ENCODE data around the gene UBE2L5.
A peak's percentile ranks its signal among the peaks of the same experiment; 100 is the strongest.

UBE2L5 gene

GRCh38 chr13:30413842-30414241 is 8.5 kb upstream of the UBE2L5 start:
- H3F3A ChIP-seq (ENCODE audit: insufficient read depth, low read length), result 0 out of 2 replicates have a peak, but pooled peaks cover 4% of the 10 kb centered on the region

GRCh38 chr13:30415430-30416030 is 6.8 kb upstream of the UBE2L5 start:
- Histone ChIP-seq H3K4me3 (ENCODE audit: low read depth, low read length, poor library complexity, severe bottlenecking) (peak overlapping the region; percentile 34), H3K27ac (ENCODE audit: low read depth, low read length, poor library complexity, severe bottlenecking) (peak overlapping the region; percentile 94), H3K36me3 (ENCODE audit: insufficient read depth, low read length) (no peaks in the 10 kb centered on the region), H3K27me3 (ENCODE audit: insufficient read depth, low read length) (no peaks in the 10 kb centered on the region), H3K9ac (ENCODE audit: low read length) (peak overlapping the region; percentile 60), H4K20me1 (ENCODE audit: insufficient read depth, low read length) (no peaks in the 10 kb centered on the region), H3K4me2 (ENCODE audit: low read length) (peak overlapping the region; percentile 60), H3F3A (ENCODE audit: insufficient read depth, low read length) (0 out of 2 replicates have a peak, but pooled peaks cover 11% of the 10 kb centered on the region), H3K9me3 (ENCODE audit: low read length) (no peaks in the 10 kb centered on the region), H2AFZ (ENCODE audit: low read length) (no peak overlapping the region), H3K9me2 (ENCODE audit: low read depth, low read length) (no peaks in the 10 kb centered on the region), H3K79me2 (ENCODE audit: insufficient read depth, low read length) (no peaks in the 10 kb centered on the region), H3K4me1 (ENCODE audit: insufficient read depth, low read length, severe bottlenecking) (peaks cover 73% of the 10 kb centered on the region)
- no peak for TF ChIP-seq CTCF (IDR thresholded peaks at IDR 0.05; ENCODE audit: low read length)
- TF ChIP-seq EZH2 (IDR thresholded peaks at IDR 0.05; ENCODE audit: borderline replicate concordance, low read length), result no peak

More at GRCh38 chr13:30413842-30414241, 8.5 kb upstream of the UBE2L5 start:
- no peak overlapping the region for H2AFZ ChIP-seq (ENCODE audit: low read length)
- no peaks in the 10 kb centered on the region for H4K20me1 ChIP-seq (ENCODE audit: insufficient read depth, low read length)
- TF ChIP-seq EZH2 (IDR thresholded peaks at IDR 0.05; ENCODE audit: borderline replicate concordance, low read length), result no peak
- TF ChIP-seq CTCF (IDR thresholded peaks at IDR 0.05; ENCODE audit: low read length), result no peak
- no peaks in the 10 kb centered on the region for H3K36me3 ChIP-seq (ENCODE audit: insufficient read depth, low read length)
- H3K4me1 ChIP-seq (ENCODE audit: insufficient read depth, low read length, severe bottlenecking), result peaks cover 69% of the 10 kb centered on the region
- no peaks in the 10 kb centered on the region for H3K79me2 ChIP-seq (ENCODE audit: insufficient read depth, low read length)
- no peak overlapping the region for H3K4me2 ChIP-seq (ENCODE audit: low read length)
- peak overlapping the region; percentile 51 for H3K27ac ChIP-seq (ENCODE audit: low read depth, low read length, poor library complexity, severe bottlenecking)
- H3K27me3 ChIP-seq (ENCODE audit: insufficient read depth, low read length), result no peaks in the 10 kb centered on the region
- H3K9ac ChIP-seq (ENCODE audit: low read length), result no peak overlapping the region
- no peaks in the 10 kb centered on the region for H3K9me3 ChIP-seq (ENCODE audit: low read length)
- H3K9me2 ChIP-seq (ENCODE audit: low read depth, low read length), result no peaks in the 10 kb centered on the region
- H3K4me3 ChIP-seq (ENCODE audit: low read depth, low read length, poor library complexity, severe bottlenecking), result no peak overlapping the region

GRCh38 chr13:30416471-30416870 is 5.8 kb upstream of the UBE2L5 start:
- Histone ChIP-seq H3K9ac (ENCODE audit: low read length) (peak overlapping the region; percentile 27), H3K27ac (ENCODE audit: low read depth, low read length, poor library complexity, severe bottlenecking) (peak overlapping the region; percentile 94), H3K4me2 (ENCODE audit: low read length) (no peak overlapping the region)

More at GRCh38 chr13:30416471-30416870, 5.8 kb upstream of the UBE2L5 start:
- no peaks in the 10 kb centered on the region for H3K9me2 ChIP-seq (ENCODE audit: low read depth, low read length)
- no peaks in the 10 kb centered on the region for H3K79me2 ChIP-seq (ENCODE audit: insufficient read depth, low read length)
- H3K36me3 ChIP-seq (ENCODE audit: insufficient read depth, low read length), result no peaks in the 10 kb centered on the region
- no peak overlapping the region for H3K4me3 ChIP-seq (ENCODE audit: low read depth, low read length, poor library complexity, severe bottlenecking)
- TF ChIP-seq CTCF (IDR thresholded peaks at IDR 0.05; ENCODE audit: low read length) (no peak), EZH2 (IDR thresholded peaks at IDR 0.05; ENCODE audit: borderline replicate concordance, low read length) (no peak)
- no peak overlapping the region for H2AFZ ChIP-seq (ENCODE audit: low read length)
- no peaks in the 10 kb centered on the region for H3K9me3 ChIP-seq (ENCODE audit: low read length)
- H4K20me1 ChIP-seq (ENCODE audit: insufficient read depth, low read length), result no peaks in the 10 kb centered on the region
- H3K27me3 ChIP-seq (ENCODE audit: insufficient read depth, low read length), result no peaks in the 10 kb centered on the region
- H3K4me1 ChIP-seq (ENCODE audit: insufficient read depth, low read length, severe bottlenecking), result peaks cover 83% of the 10 kb centered on the region
- H3F3A ChIP-seq (ENCODE audit: insufficient read depth, low read length), result 0 out of 2 replicates have a peak, but pooled peaks cover 11% of the 10 kb centered on the region

Measured in OCI-LY1 (cell line).